Measurements from ENCODE around the gene LACTBL1. TPM values are rescaled to one million over a fixed set of nuclear protein-coding genes. Genes with fewer than 3 reads are reported as not detected.
"Not testable (repeated sequence)": the region's sequence is repeated elsewhere in the genome, so short reads cannot be mapped to it uniquely, and the experiment has no call there.

Gene LACTBL1
- polyA plus RNA-seq, 6 donors from 2014 or later: not detected

DNA sequence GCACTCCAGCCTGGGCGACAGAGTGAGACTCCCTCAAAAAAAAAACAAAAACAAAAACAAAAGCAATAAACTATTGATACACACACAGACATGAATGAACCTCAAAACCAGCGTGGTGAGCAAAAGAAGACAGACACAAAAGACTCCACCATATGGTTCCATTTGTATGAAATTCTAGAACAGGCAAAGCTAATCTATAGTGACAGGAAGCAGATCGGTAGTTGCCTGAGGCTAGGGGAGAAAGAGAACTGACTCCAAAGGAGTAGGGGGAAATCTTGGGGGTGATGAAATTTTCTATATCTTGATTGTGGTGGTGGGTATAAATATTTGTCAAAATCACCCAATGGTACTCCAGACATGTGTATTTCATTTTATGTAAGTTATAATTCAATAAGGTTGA is 20.9 kb downstream of the LACTBL1 start:
- H3K9me3 Mint-ChIP-seq: peaks cover 0 to 9% (median 1%) of the 10 kb centered on the region in 7 donors
- no peaks in the 10 kb centered on the region for H3K4me1 Mint-ChIP-seq
- no peak overlapping the region for H3K27ac Mint-ChIP-seq
- DNase-seq (no peak), ATAC-seq (ENCODE audit: low read depth in 2 of 2) (no peak)
- peaks cover 31 to 47% (median 46%) of the 10 kb centered on the region in 3 donors for H3K27me3 Mint-ChIP-seq
- H3K4me3 Mint-ChIP-seq: no peak overlapping the region
- no peaks in the 10 kb centered on the region for H3K36me3 Mint-ChIP-seq

GRCh38 chr1:22949822-22950331 is 22.8 kb downstream of the LACTBL1 start:
- Mint-ChIP-seq H3K27ac (no peak overlapping the region), H3K4me1 (no peaks in the 10 kb centered on the region), H3K36me3 (no peaks in the 10 kb centered on the region), H3K9me3 (peaks cover 0 to 9% (median 3%) of the 10 kb centered on the region in 7 donors), H3K4me3 (no peak overlapping the region), H3K27me3 (peaks cover 29 to 53% (median 33%) of the 10 kb centered on the region in 3 donors)
- DNase-seq: no peak
- ATAC-seq (ENCODE audit: low read depth in 2 of 2): no peak

DNA sequence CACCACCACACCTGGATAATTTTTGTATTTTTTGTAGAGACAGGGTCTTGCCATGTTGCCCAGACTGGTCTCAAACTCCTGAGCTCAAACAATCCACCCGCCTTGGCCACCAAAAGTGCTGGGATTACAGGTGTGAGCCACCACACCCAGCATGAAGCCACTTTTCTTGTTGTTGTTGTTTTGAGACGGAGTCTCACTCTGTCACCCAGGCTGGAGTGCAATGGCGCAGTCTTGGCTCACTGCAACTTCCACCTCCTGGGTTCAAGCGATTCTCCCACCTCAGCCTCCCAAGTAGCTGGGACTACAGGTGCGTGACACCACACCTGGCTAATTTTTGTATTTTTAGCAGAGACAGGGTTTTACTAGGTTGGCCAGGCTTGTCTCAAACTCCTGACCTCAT is 27.5 kb downstream of the LACTBL1 start:
- not testable (repeated sequence) for H3K4me1 Mint-ChIP-seq; H3K27ac Mint-ChIP-seq; H3K4me3 Mint-ChIP-seq; DNase-seq; ATAC-seq (ENCODE audit: low read depth in 2 of 2)
- Mint-ChIP-seq H3K9me3 (peaks cover 4 to 24% (median 17%) of the 10 kb centered on the region in 7 donors), H3K27me3 (peaks cover 15 to 30% (median 23%) of the 10 kb centered on the region in 3 donors), H3K36me3 (peaks cover 0 to 13% of the 10 kb centered on the region in 2 donors)

DNA sequence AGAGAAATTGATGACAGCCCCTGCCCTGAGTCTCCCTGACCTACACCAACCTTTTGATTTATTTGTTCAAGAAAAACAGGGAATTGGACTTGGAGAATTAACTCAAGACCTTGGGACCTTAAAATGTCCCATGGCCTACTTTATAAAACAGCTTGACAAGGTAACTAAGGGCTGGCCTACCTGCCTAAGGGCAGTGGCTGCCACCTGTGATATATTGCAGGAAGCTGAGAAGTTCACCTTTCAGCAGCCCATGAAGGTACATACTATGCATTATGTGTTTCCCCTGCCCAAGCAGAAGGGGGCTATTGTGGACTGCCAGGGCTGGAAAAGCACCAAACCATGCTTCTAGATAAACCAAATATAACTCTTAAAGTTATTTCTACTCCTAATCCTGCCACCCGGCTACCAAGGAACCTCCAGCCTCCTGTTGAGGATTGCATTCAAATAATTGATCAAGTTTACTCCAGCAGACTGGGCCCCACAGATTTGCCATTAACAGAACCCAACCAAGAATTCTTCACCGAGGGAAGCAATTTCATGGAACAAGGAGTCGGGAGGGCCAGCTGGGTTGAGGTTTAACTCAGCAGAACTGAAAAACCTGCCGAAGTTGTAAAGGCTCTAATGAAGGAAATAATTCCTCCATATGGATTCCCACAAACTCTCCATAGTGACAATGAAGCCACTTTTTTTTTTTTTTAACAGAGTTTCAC is 28.2 kb downstream of the LACTBL1 start:
- H3K4me1 Mint-ChIP-seq: no peaks in the 10 kb centered on the region
- H3K9me3 Mint-ChIP-seq: peaks cover 8 to 30% (median 21%) of the 10 kb centered on the region in 7 donors
- ATAC-seq (ENCODE audit: low read depth in 2 of 2) (no peak), DNase-seq (no peak)
- no peak overlapping the region for H3K27ac Mint-ChIP-seq
- H3K4me3 Mint-ChIP-seq: no peak overlapping the region
- peaks cover 10 to 26% (median 24%) of the 10 kb centered on the region in 3 donors for H3K27me3 Mint-ChIP-seq
- peaks cover 0 to 13% of the 10 kb centered on the region in 2 donors for H3K36me3 Mint-ChIP-seq

DNA sequence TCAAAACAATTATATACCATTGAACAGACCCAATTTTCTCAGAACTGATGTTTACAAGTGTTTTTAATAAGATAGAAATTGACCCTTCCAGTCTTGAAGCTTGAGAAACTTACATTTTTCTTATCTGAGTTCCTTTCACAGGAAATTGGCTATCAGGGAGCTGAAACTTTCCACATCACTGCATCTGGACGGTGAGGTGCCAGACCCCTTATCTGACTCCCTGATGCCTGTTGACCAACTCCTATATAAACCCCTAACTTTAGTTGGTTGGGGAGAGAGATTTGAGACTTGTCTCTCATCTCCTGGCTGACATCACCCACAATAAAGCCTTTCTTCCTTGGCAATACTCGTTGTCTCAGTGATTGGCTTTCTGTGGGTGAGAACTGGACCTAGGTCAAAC is 31.4 kb downstream of the LACTBL1 start:
- ATAC-seq (ENCODE audit: low read depth in 2 of 2) (no peak), DNase-seq (no peak)
- H3K27ac Mint-ChIP-seq: no peak overlapping the region
- peaks cover 0 to 13% of the 10 kb centered on the region in 2 donors for H3K36me3 Mint-ChIP-seq
- no peak overlapping the region for H3K4me3 Mint-ChIP-seq
- no peaks in the 10 kb centered on the region for H3K4me1 Mint-ChIP-seq
- peaks cover 8 to 35% (median 20%) of the 10 kb centered on the region in 7 donors for H3K9me3 Mint-ChIP-seq
- H3K27me3 Mint-ChIP-seq: peaks cover 10 to 23% (median 16%) of the 10 kb centered on the region in 3 donors

DNA sequence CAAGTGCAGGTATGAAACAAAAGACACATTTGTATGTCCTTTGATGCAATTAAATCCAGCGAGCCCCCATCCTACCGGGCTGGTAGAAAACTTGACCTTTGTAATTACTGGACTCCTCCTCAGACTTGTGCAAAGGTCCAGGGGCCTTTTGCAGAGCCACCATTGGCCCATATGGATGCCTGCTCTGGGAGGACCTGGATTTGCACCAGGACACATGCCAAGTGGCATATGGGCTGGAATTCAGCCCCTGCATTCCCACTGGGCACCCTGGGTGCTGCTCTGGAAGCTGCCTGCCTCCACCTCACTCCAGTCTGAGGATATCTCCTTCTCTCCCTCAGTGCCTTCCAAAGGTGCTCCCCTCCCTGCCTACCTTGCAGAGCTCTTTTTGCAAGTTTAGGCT is 36.0 kb downstream of the LACTBL1 start:
- H3K27me3 Mint-ChIP-seq: peaks cover 9 to 26% (median 9%) of the 10 kb centered on the region in 3 donors
- ATAC-seq (ENCODE audit: low read depth in 2 of 2): no peak
- H3K36me3 Mint-ChIP-seq: peaks cover 0 to 13% of the 10 kb centered on the region in 2 donors
- no peaks in the 10 kb centered on the region for H3K4me1 Mint-ChIP-seq
- peaks cover 8 to 37% (median 20%) of the 10 kb centered on the region in 7 donors for H3K9me3 Mint-ChIP-seq
- DNase-seq: no peak
- H3K27ac Mint-ChIP-seq: no peak overlapping the region
- no peak overlapping the region for H3K4me3 Mint-ChIP-seq

GRCh38 chr1:22935433-22935832 is 37.2 kb downstream of the LACTBL1 start:
- ATAC-seq (ENCODE audit: low read depth in 2 of 2): no peak
- Mint-ChIP-seq H3K36me3 (peaks cover 0 to 3% of the 10 kb centered on the region in 2 donors), H3K27ac (no peak overlapping the region)

GRCh38 chr1:22932803-22933470 is 39.7 kb downstream of the LACTBL1 start:
- ATAC-seq (ENCODE audit: low read depth in 2 of 2) (no peak), DNase-seq (no peak)
- peaks cover 0 to 7% (median 2%) of the 10 kb centered on the region in 7 donors for H3K9me3 Mint-ChIP-seq
- no peak overlapping the region for H3K27ac Mint-ChIP-seq
- H3K4me1 Mint-ChIP-seq: no peaks in the 10 kb centered on the region
- no peak overlapping the region for H3K4me3 Mint-ChIP-seq
- H3K27me3 Mint-ChIP-seq: peaks cover 15 to 36% (median 29%) of the 10 kb centered on the region in 3 donors
- no peaks in the 10 kb centered on the region for H3K36me3 Mint-ChIP-seq

More at GRCh38 chr1:22935433-22935832, 37.2 kb downstream of the LACTBL1 start:
- peaks cover 9 to 26% (median 9%) of the 10 kb centered on the region in 3 donors for H3K27me3 Mint-ChIP-seq
- no peak for DNase-seq
- H3K4me1 Mint-ChIP-seq: no peaks in the 10 kb centered on the region
- H3K9me3 Mint-ChIP-seq: peaks cover 6 to 25% (median 10%) of the 10 kb centered on the region in 7 donors
- no peak overlapping the region for H3K4me3 Mint-ChIP-seq

DNA sequence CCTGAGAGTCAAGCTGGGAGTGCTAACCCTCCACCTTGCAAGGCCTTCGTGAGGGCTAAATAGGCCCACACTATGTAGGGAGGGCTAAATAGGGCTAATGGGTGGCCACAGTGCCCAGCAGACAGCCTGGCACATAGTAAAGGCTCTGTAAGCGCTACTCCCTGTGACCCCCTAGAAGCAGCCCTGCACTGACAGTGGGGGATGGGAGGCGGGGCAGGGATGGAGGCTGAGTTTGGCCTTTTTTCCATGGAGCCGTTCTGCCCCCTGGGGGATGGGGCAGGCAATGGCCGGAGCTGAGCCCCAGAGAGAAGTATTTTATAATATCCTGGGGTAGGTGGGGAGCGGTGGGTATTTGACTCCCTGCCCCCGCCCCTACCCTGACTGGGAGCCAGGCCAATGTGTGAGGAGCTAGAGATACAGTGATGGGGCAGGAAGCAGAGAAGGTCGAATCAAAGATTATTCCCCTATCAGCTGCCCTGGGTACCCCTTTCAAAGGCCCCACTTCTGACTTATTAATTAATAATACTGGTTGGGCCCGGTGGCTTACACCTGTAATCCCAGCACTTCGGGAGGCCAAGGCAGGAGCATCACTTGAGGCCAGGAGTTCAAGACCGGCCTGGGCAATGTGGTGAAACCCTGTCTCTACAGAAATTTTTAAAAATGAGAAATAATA is 42.3 kb downstream of the LACTBL1 start:
- Mint-ChIP-seq H3K4me1 (no peaks in the 10 kb centered on the region), H3K27ac (no peak overlapping the region), H3K27me3 (peaks cover 24 to 48% (median 37%) of the 10 kb centered on the region in 3 donors), H3K4me3 (no peak overlapping the region), H3K9me3 (peaks cover 0 to 3% (median 0%) of the 10 kb centered on the region in 7 donors), H3K36me3 (peaks cover 0 to under 1% of the 10 kb centered on the region in 2 donors)
- no peak for DNase-seq
- ATAC-seq (ENCODE audit: low read depth in 2 of 2): no peak

- DNase-seq (no peak), ATAC-seq (ENCODE audit: low read depth in 2 of 2) (no peak)
- Mint-ChIP-seq H3K36me3 (peaks cover 0 to 6% of the 10 kb centered on the region in 2 donors), H3K27me3 (peaks cover 36 to 55% (median 43%) of the 10 kb centered on the region in 3 donors), H3K4me1 (no peaks in the 10 kb centered on the region), H3K9me3 (peaks cover 0 to 9% (median 0%) of the 10 kb centered on the region in 7 donors), H3K4me3 (peak overlapping the region in 1 of 8 donors; percentile 17), H3K27ac (no peak overlapping the region)
Observed at GRCh38 chr1:22925111-22925510, 47.6 kb downstream of the LACTBL1 start.

- no peak for ATAC-seq (ENCODE audit: low read depth in 2 of 2)
- peaks cover 0 to 6% of the 10 kb centered on the region in 2 donors for H3K36me3 Mint-ChIP-seq
- no peaks in the 10 kb centered on the region for H3K4me1 Mint-ChIP-seq
- H3K27ac Mint-ChIP-seq: no peak overlapping the region
- no peak for DNase-seq
- H3K4me3 Mint-ChIP-seq: no peak overlapping the region
- H3K9me3 Mint-ChIP-seq: peaks cover 0 to 9% (median 0%) of the 10 kb centered on the region in 7 donors
- peaks cover 26 to 36% (median 33%) of the 10 kb centered on the region in 3 donors for H3K27me3 Mint-ChIP-seq
Observed at GRCh38 chr1:22922640-22923039, 50.0 kb downstream of the LACTBL1 start.

DNA sequence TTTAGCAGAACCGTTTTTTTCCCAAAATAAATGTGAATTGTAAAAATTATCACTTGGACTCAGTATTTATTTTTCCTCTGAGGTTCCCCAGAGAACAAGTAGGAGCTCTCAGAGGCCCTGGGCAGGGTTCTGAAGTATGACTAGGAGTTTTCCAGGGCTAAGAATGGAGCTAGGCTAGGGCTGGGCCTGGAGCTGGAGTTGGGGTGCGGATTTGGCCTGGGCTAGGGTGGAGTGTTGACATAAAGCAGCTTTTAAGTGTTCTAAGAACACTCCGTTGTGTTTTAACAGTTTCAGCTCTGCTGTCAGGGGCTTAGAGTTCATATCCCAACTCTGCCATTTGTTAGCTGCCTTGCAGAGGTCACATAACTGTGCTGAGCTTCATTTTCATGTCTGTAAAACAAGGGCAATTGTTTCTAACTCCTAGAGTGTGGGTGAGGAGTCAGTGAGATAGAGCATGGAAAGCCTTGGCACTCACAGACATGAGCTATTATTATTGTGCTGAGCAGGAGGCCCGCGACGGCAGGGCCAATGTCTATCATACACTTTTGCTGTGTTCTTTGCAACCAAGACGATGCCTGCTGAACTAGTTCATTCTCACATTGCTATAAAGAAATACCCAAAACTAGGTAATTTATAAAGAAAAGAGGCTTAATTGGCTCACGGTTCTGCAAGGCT is 51.1 kb downstream of the LACTBL1 start:
- no peak overlapping the region for H3K27ac Mint-ChIP-seq
- ATAC-seq (ENCODE audit: low read depth in 2 of 2): no peak
- peaks cover 0 to 9% (median 0%) of the 10 kb centered on the region in 7 donors for H3K9me3 Mint-ChIP-seq
- peaks cover 0 to 6% of the 10 kb centered on the region in 2 donors for H3K36me3 Mint-ChIP-seq
- DNase-seq: no peak
- H3K27me3 Mint-ChIP-seq: peaks cover 23 to 36% (median 36%) of the 10 kb centered on the region in 3 donors
- H3K4me3 Mint-ChIP-seq: no peak overlapping the region
- no peaks in the 10 kb centered on the region for H3K4me1 Mint-ChIP-seq

Data from naive B cell (primary cell).